H1 (cell line): Measurements from ENCODE around the gene FAM210A. TPM values are rescaled to one million over a fixed set of nuclear protein-coding genes. Genes with fewer than 3 reads are reported as not detected.

Source experiments
- CTCF ChIA-PET: fragments of 300-600 bp; sonication (Branson Sonifier 250); formaldehyde crosslinking; loops from one replicate; lab custom pipeline; 2021; ENCODE audit not compliant: partially characterized antibody; lab: Charles Lee
- POLR2A ChIA-PET: fragments of 300-600 bp; sonication (Branson Sonifier 250); formaldehyde crosslinking; loops from one replicate; lab custom pipeline; 2021; ENCODE audit warnings: inconsistent platforms; ENCODE audit not compliant: partially characterized antibody; lab: Charles Lee
- DNase-seq, 2 experiments: peaks; one replicate each; pipeline versions ENCODE4 v3.0.0 to v3.0.0-alpha.2; 2010 to 2022; ENCODE audit warnings: low spot score in 2 of 2, low read depth in 1 of 2, mixed read lengths in 1 of 2
- FAIRE-seq: peaks from 2 replicates; lab custom pipeline; 2011; peaks lifted over from hg19 to GRCh38; lab: Jason Lieb, UNC
- H2AFZ ChIP-seq: 2 replicates; pipeline ENCODE4 v1.8.1; 2012; ENCODE audit warnings: low read length, inconsistent platforms
- H2AK5ac ChIP-seq: 2 replicates; pipeline ENCODE4 v1.6.1; 2013; ENCODE audit warnings: low read depth, low read length
- H2BK120ac ChIP-seq: replicated peaks from 2 replicates; pipeline ENCODE3; 2013; ENCODE audit warnings: low read depth, low read length, inconsistent platforms
- H2BK12ac ChIP-seq: 2 replicates; pipeline ENCODE4 v1.6.1; 2013; ENCODE audit warnings: low read depth, low read length
- H2BK15ac ChIP-seq: 2 replicates; pipeline ENCODE4 v1.6.1; 2013; ENCODE audit warnings: low read length
- H2BK20ac ChIP-seq: 2 replicates; pipeline ENCODE4 v1.6.1; 2013; ENCODE audit warnings: low read length
- H2BK5ac ChIP-seq: 2 replicates; pipeline ENCODE4 v1.6.1; 2013; ENCODE audit warnings: low read depth, low read length
- H3K14ac ChIP-seq: 2 replicates; pipeline ENCODE4 v1.6.1; 2013; ENCODE audit warnings: inconsistent platforms; ENCODE audit not compliant: insufficient read length
- H3K18ac ChIP-seq: 2 replicates; pipeline ENCODE4 v1.6.1; 2013; ENCODE audit warnings: low read length; ENCODE audit errors: extremely low read depth
- H3K23ac ChIP-seq: 2 replicates; pipeline ENCODE4 v1.6.1; 2013; ENCODE audit warnings: inconsistent platforms; ENCODE audit not compliant: insufficient read length
- H3K23me2 ChIP-seq: 2 replicates; pipeline ENCODE4 v1.6.1; 2013; ENCODE audit warnings: low read depth, low read length
- H3K27ac ChIP-seq: 2 replicates; pipeline ENCODE4 v1.6.1; 2011; ENCODE audit warnings: low read depth, low read length, inconsistent platforms
- H3K27me3 ChIP-seq, 4 experiments: replicated peaks in 1 of 4; 1 replicate in 1 of 4; 2 replicates in 3 of 4; pipeline versions ENCODE4 v1.6.1 to v1.8.1; 2011 to 2013; ENCODE audit warnings: low read length in 3 of 4, mild to moderate bottlenecking in 3 of 4, inconsistent platforms in 2 of 4, mixed read lengths in 2 of 4, moderate library complexity in 1 of 4; ENCODE audit not compliant: control insufficient read depth in 3 of 4, insufficient read depth in 3 of 4; ENCODE audit errors: extremely low read depth in 1 of 4
- H3K36me3 ChIP-seq, 4 experiments: 2 replicates each; pipeline versions ENCODE4 v1.6.1 to v1.8.1; 2011 to 2013; ENCODE audit warnings: mild to moderate bottlenecking in 4 of 4, low read length in 3 of 4, moderate library complexity in 2 of 4, control low read depth in 1 of 4, inconsistent platforms in 1 of 4; ENCODE audit not compliant: insufficient read depth in 4 of 4, control insufficient read depth in 2 of 4
- H3K4ac ChIP-seq: replicated peaks from 2 replicates; pipeline ENCODE3; 2013; ENCODE audit warnings: low read length, low read depth, mixed read lengths, inconsistent platforms; ENCODE audit not compliant: insufficient read length
- H3K4me1 ChIP-seq, 4 experiments: replicated peaks in 1 of 4; 1 replicate in 1 of 4; 2 replicates in 3 of 4; pipeline versions ENCODE4 v1.6.1 to v1.8.1; 2011 to 2013; ENCODE audit warnings: low read length in 3 of 4, inconsistent platforms in 2 of 4, mixed read lengths in 1 of 4; ENCODE audit not compliant: insufficient read depth in 4 of 4, control insufficient read depth in 3 of 4
- H3K4me2 ChIP-seq, 2 experiments: 2 replicates each; pipeline versions ENCODE4 v1.6.1 to v1.8.1; 2011 to 2013; ENCODE audit warnings: low read depth in 2 of 2, low read length in 2 of 2, control low read depth in 1 of 2, inconsistent platforms in 1 of 2, mild to moderate bottlenecking in 1 of 2; ENCODE audit not compliant: insufficient read depth in 1 of 2
- H3K4me3 ChIP-seq, 4 experiments: fragments of 200-600, 300-600 bp in 1 of 4; sonication (generic), shearing (Covaris generic), sonication (Bioruptor Twin) in 1 of 4; 2 replicates each; pipeline versions ENCODE4 v1.5.1 to v1.8.1; 2011 to 2016; ENCODE audit warnings: low read length in 4 of 4, low read depth in 3 of 4, control low read depth in 2 of 4, inconsistent platforms in 2 of 4, mild to moderate bottlenecking in 2 of 4, mixed read lengths in 1 of 4, moderate library complexity in 1 of 4; ENCODE audit not compliant: insufficient read depth in 2 of 4; ENCODE audit errors: extremely low read depth in 1 of 4
- H3K56ac ChIP-seq: replicated peaks from 2 replicates; pipeline ENCODE3; 2013; ENCODE audit warnings: low read depth, mild to moderate bottlenecking, mixed read lengths, low read length, inconsistent platforms; ENCODE audit not compliant: insufficient read length
- H3K79me1 ChIP-seq: 2 replicates; pipeline ENCODE4 v1.6.1; 2013; ENCODE audit warnings: low read depth, low read length, control low read depth
- H3K79me2 ChIP-seq, 2 experiments: 2 replicates each; pipeline versions ENCODE4 v1.6.1 to v1.8.1; 2012 to 2013; ENCODE audit warnings: low read length in 2 of 2, mild to moderate bottlenecking in 2 of 2, inconsistent platforms in 1 of 2; ENCODE audit not compliant: insufficient read depth in 2 of 2, control insufficient read depth in 1 of 2
- H3K9ac ChIP-seq, 4 experiments: replicated peaks in 1 of 4; 1 replicate in 1 of 4; 2 replicates in 3 of 4; pipeline versions ENCODE4 v1.6.1 to v1.8.1; 2011 to 2013; ENCODE audit warnings: low read depth in 3 of 4, low read length in 3 of 4, control low read depth in 2 of 4, mild to moderate bottlenecking in 2 of 4, moderate library complexity in 2 of 4, inconsistent platforms in 1 of 4; ENCODE audit errors: extremely low read depth in 1 of 4
- H3K9me3 ChIP-seq, 2 experiments: 2 replicates each; pipeline versions ENCODE4 v1.6.1 to v1.8.1; 2012 to 2013; ENCODE audit warnings: mild to moderate bottlenecking in 2 of 2, moderate library complexity in 2 of 2, control low read depth in 1 of 2, inconsistent platforms in 1 of 2, low read depth in 1 of 2, low read length in 1 of 2, mixed read lengths in 1 of 2; ENCODE audit not compliant: insufficient read depth in 2 of 2
- H4K20me1 ChIP-seq, 2 experiments: replicated peaks in 1 of 2; 2 replicates each; pipeline versions ENCODE3 to v1.8.1; 2011 to 2013; ENCODE audit warnings: inconsistent platforms in 2 of 2, low read length in 2 of 2, mild to moderate bottlenecking in 1 of 2; ENCODE audit not compliant: insufficient read depth in 2 of 2, control insufficient read depth in 1 of 2
- H4K5ac ChIP-seq: 2 replicates; pipeline ENCODE4 v1.6.1; 2013; ENCODE audit warnings: low read length, low read depth, mixed read lengths, inconsistent platforms; ENCODE audit not compliant: insufficient read length
- H4K8ac ChIP-seq: 2 replicates; pipeline ENCODE4 v1.8.0; 2013; ENCODE audit warnings: mild to moderate bottlenecking, moderate library complexity, low read length, inconsistent platforms; ENCODE audit not compliant: insufficient read depth; ENCODE audit errors: extremely low read depth
- H4K91ac ChIP-seq: replicated peaks from 2 replicates; pipeline ENCODE3; 2013; ENCODE audit warnings: low read length, mixed read lengths, inconsistent platforms; ENCODE audit not compliant: insufficient read length
- CHD2 ChIP-seq: IDR thresholded peaks from 2 replicates; pipeline ENCODE4 v1.6.1; 2012; ENCODE audit warnings: low read length, improper control_type of control experiment
- GTF2F1 ChIP-seq: IDR thresholded peaks from 2 replicates; pipeline ENCODE4 v1.6.1; 2012; ENCODE audit warnings: low read depth, low read length, improper control_type of control experiment, borderline replicate concordance
- HDAC2 ChIP-seq, 2 experiments: fragments of 300-600 bp in 1 of 2; sonication (generic) in 1 of 2; IDR thresholded peaks; 2 replicates each; pipeline ENCODE4 v1.6.1; 2011 to 2012; ENCODE audit warnings: low read depth in 2 of 2, low read length in 2 of 2, mild to moderate bottlenecking in 2 of 2, moderate library complexity in 2 of 2, borderline replicate concordance in 1 of 2, inconsistent platforms in 1 of 2
- JUN ChIP-seq: IDR thresholded peaks from 2 replicates; pipeline ENCODE4 v1.6.1; 2011; ENCODE audit warnings: low read depth, mild to moderate bottlenecking, improper control_type of control experiment, low read length
- KDM4A ChIP-seq: IDR thresholded peaks from one replicate; pipeline ENCODE4 v1.7.1; 2012; ENCODE audit warnings: low read depth, mild to moderate bottlenecking, moderate library complexity, low read length, inconsistent platforms; ENCODE audit not compliant: severe bottlenecking
- NRF1 ChIP-seq: IDR thresholded peaks from 2 replicates; pipeline ENCODE4 v1.6.1; 2011; ENCODE audit warnings: mild to moderate bottlenecking, low read depth, low read length, improper control_type of control experiment
- RBBP5 ChIP-seq: IDR thresholded peaks from 2 replicates; pipeline ENCODE4 v1.7.1; 2012; ENCODE audit warnings: low read depth, mild to moderate bottlenecking, inconsistent platforms, low read length, moderate library complexity, borderline replicate concordance
- RFX5 ChIP-seq: IDR thresholded peaks from 2 replicates; pipeline ENCODE4 v1.6.1; 2011; ENCODE audit warnings: low read depth, low read length, improper control_type of control experiment, borderline replicate concordance
- SAP30 ChIP-seq: fragments of 300-600 bp; sonication (generic); IDR thresholded peaks from 2 replicates; pipeline ENCODE4 v1.7.1; 2012; ENCODE audit warnings: low read length, moderate library complexity, mild to moderate bottlenecking, inconsistent platforms; ENCODE audit not compliant: insufficient read depth, insufficient replicate concordance
- SP1 ChIP-seq: IDR thresholded peaks from 2 replicates; pipeline ENCODE4 v1.6.1; 2011; ENCODE audit warnings: low read depth, low read length
- SUZ12 ChIP-seq: fragments of 200-600 bp; sonication (generic); IDR thresholded peaks from 2 replicates; pipeline ENCODE4 v1.6.1; 2012; ENCODE audit warnings: mild to moderate bottlenecking, inconsistent platforms, low read length, moderate library complexity, mixed read lengths
- TCF12 ChIP-seq: IDR thresholded peaks from 2 replicates; pipeline ENCODE4 v1.6.1; 2011; ENCODE audit warnings: low read depth, mild to moderate bottlenecking, low read length
- WGBS, 2 experiments: shearing (Covaris generic) in 1 of 2; methylation state at CpG; one replicate each; pipeline versions ENCODE4 v1.1.6 to v1.1.7; 2013 to 2015; ENCODE audit warnings: low lambda C conversion rate in 2 of 2, mixed read lengths in 2 of 2, inconsistent platforms in 1 of 2, low coverage in 1 of 2, missing lambda C conversion rate in 1 of 2; ENCODE audit not compliant: insufficient replicate concordance in 2 of 2, insufficient coverage in 1 of 2, insufficient read length in 1 of 2; ENCODE audit errors: extremely low coverage in 1 of 2, missing lambda C conversion rate in 1 of 2; 5-methylcytosine and 5-hydroxymethylcytosine counted together
- polyA plus RNA-seq, 7 experiments: library from polyadenylated mRNA; depleted of rRNA in 3 of 7; stranded (reverse) in 5 of 7; unstranded in 2 of 7; fragments of >200 nt in 5 of 7; fragments of 200-250 nt in 2 of 7; gene quantifications; 1 replicate in 5 of 7; 2 replicates in 1 of 7; 4 replicates in 1 of 7; pipeline versions ENCODE4 v1.2.1 to v1.2.3, GENCODE V29; 2011 to 2013; ENCODE audit warnings: missing spikeins in 2 of 7, mixed read lengths in 2 of 7
- total RNA-seq: library from RNA; stranded (reverse); fragmentation: NEBNext Ultra II Directional; extraction: Animal tissue kit (Norgen Biotek cat#: 25700); gene quantifications from 2 replicates; pipeline ENCODE4 v1.2.1, GENCODE V29; 2021

FAM210A gene
- total and polyA plus RNA-seq, 2 of the 8 experiments (the other 6 are each of a cell fraction or from before 2014, with no cell fraction given), result 8.2 to 25.4 TPM

DNA sequence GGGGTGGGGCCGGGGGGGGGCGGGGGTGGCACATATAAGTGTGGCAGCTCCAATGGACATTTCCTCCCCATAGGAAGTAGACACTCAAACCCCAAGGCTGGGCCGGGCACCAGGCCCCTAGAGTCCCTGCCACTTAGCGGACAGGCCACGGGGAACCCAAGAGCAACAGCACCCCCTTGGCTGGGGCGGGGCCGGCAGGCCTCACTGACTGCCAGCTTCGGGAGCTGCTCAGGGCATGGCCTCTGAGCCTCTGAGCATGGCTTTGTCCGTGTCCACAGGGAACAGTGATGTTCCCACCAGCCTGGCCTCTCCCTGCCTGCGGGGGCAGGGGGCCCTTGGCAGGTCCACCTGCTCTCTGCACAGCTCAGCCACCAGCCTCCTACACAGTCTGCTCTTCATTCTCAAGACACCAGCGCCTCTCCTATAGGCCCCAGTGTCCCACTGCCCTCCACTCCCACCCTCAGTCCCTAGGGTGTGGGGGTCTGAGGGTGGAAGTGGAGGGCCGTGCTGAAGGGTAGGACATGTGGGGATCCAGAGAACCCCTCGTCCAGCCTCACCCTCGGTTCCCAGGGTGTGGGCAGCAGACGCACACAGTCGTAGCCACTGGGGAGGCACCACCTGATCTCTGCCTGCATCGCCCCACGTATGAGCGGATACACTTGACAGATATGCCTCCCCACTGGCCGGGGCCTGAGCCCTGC is 106.7 kb downstream of the FAM210A start:
- ChIA-PET CTCF (interaction anchor here (0.8 to 1.1 kb wide), 3 partner anchors 8 to 90 kb away, joined by 3 to 4 read pairs (median 3); no protein-coding TSS in a partner anchor), POLR2A (no interaction called here)
- Histone ChIP-seq H3K18ac (no peak overlapping the region), H4K91ac (no peak overlapping the region), H3K79me2 (no peaks in the 10 kb centered on the region), H3K4me3 (no peak overlapping the region), H4K20me1 (no peaks in the 10 kb centered on the region), H3K4ac (no peak overlapping the region), H2AFZ (no peak overlapping the region), H4K5ac (no peak overlapping the region), H2BK5ac (peak overlapping the region; percentile 35; the same call in 1 of the 2 replicates), H3K36me3 (no peaks in the 10 kb centered on the region), H2BK20ac (no peak overlapping the region), H3K4me1 (no peaks in the 10 kb centered on the region), H2BK15ac (no peak overlapping the region), H2BK120ac (no peak overlapping the region), H3K27ac (no peak overlapping the region), H3K56ac (no peak overlapping the region), H4K8ac (peak overlapping the region; percentile 74; the same call in 1 of the 2 replicates), H3K9me3 (no peaks in the 10 kb centered on the region), H3K23ac (no peak overlapping the region), H3K14ac (no peak overlapping the region), H3K9ac (no peak overlapping the region), H2AK5ac (no peak overlapping the region), H3K27me3 (no peaks in the 10 kb centered on the region), H3K4me2 (no peak overlapping the region), H2BK12ac (peak overlapping the region; percentile 39; the same call in 1 of the 2 replicates), H3K23me2 (no peaks in the 10 kb centered on the region), H3K79me1 (no peaks in the 10 kb centered on the region; the same call in 1 of the 2 replicates)
- no peak for TF ChIP-seq RBBP5
- no peak for TF ChIP-seq RFX5
- TF ChIP-seq KDM4A, result no peak
- TF ChIP-seq NRF1, result no peak
- TF ChIP-seq GTF2F1, result no peak
- TF ChIP-seq CHD2, result no peak
- no peak for TF ChIP-seq JUN
- TF ChIP-seq SAP30, result no peak
- TF ChIP-seq SUZ12, result no peak
- TF ChIP-seq TCF12, result no peak
- TF ChIP-seq HDAC2 (IDR thresholded peaks at IDR 0.05; ENCODE audit: borderline replicate concordance in 1 of 2, low read depth in 2 of 2, low read length in 2 of 2), result no peak
- no peak for TF ChIP-seq SP1
- DNase-seq (no peak), FAIRE-seq (no peak)
- WGBS, 2 experiments, result 89% methylated on average over 15 of the region's 20 CpGs; no CpG with 5 or more reads in 1 of the 2 experiments
